ENCODE measurements around the gene SEMA4A. TPM values are rescaled to one million over a fixed set of nuclear protein-coding genes. Genes with fewer than 3 reads are reported as not detected.

The SEMA4A gene
- total RNA-seq, 4 donors from 2014 or later, result 1.8 to 4.6 (median 3.5) TPM

- H3K27ac ChIP-seq, result no peak overlapping the region
- peaks cover 0 to 32% (median 0%) of the 10 kb centered on the region in 3 donors for H3K36me3 ChIP-seq
- H3K4me1 ChIP-seq, result peaks cover 0 to 37% (median 8%) of the 10 kb centered on the region in 4 donors
- H3K4me3 ChIP-seq, result no peak overlapping the region
- no peak for TF ChIP-seq CTCF (IDR thresholded peaks at IDR 0.05)
- no peak for TF ChIP-seq EP300 (IDR thresholded peaks at IDR 0.05)
- TF ChIP-seq POLR2A (IDR thresholded peaks at IDR 0.05), result no peak
- WGBS, 2 donors, result 67 to 73% methylated on average over 2 of the region's 2 CpGs
- DNase-seq (ENCODE audit: low spot score in 2 of 2), result no peak
- H3K9me3 ChIP-seq, result no peaks in the 10 kb centered on the region
- H3K27me3 ChIP-seq, result no peaks in the 10 kb centered on the region
Measured at GRCh38 chr1:156196445-156196844, 43.1 kb downstream of the SEMA4A start.

- no peak overlapping the region for H3K27ac ChIP-seq
- no peaks in the 10 kb centered on the region for H3K9me3 ChIP-seq
- peaks cover 0 to 49% (median 0%) of the 10 kb centered on the region in 3 donors for H3K36me3 ChIP-seq
- DNase-seq (ENCODE audit: low spot score in 2 of 2), result no peak
- no peak for TF ChIP-seq POLR2A (IDR thresholded peaks at IDR 0.05)
- TF ChIP-seq CTCF (IDR thresholded peaks at IDR 0.05), result no peak
- TF ChIP-seq EP300 (IDR thresholded peaks at IDR 0.05), result no peak
- peaks cover 0 to 46% (median 8%) of the 10 kb centered on the region in 4 donors for H3K4me1 ChIP-seq
- 84 to 86% methylated on average over 5 of the region's 5 CpGs for WGBS, 2 donors
- H3K27me3 ChIP-seq, result no peaks in the 10 kb centered on the region
- H3K4me3 ChIP-seq, result no peak overlapping the region
Measured at GRCh38 chr1:156198831-156199349, 45.5 kb downstream of the SEMA4A start.

- no peak for TF ChIP-seq POLR2A (IDR thresholded peaks at IDR 0.05)
- TF ChIP-seq EP300 (IDR thresholded peaks at IDR 0.05), result no peak
- no peak for TF ChIP-seq CTCF (IDR thresholded peaks at IDR 0.05)
- Histone ChIP-seq H3K27me3 (no peaks in the 10 kb centered on the region), H3K4me1 (peaks cover 0 to 36% (median 2%) of the 10 kb centered on the region in 4 donors), H3K4me3 (no peak overlapping the region), H3K27ac (no peak overlapping the region), H3K36me3 (peaks cover 0 to 58% (median 0%) of the 10 kb centered on the region in 3 donors), H3K9me3 (no peaks in the 10 kb centered on the region)
- WGBS, 2 donors, result 89 to 96% methylated on average over 7 to 8 of the region's 8 CpGs
- DNase-seq (ENCODE audit: low spot score in 2 of 2), result no peak
Measured at GRCh38 chr1:156200044-156200443, 46.7 kb downstream of the SEMA4A start.

- Histone ChIP-seq H3K27ac (no peak overlapping the region), H3K9me3 (no peaks in the 10 kb centered on the region), H3K27me3 (no peaks in the 10 kb centered on the region), H3K4me1 (peaks cover 0 to 21% (median 0%) of the 10 kb centered on the region in 4 donors), H3K36me3 (peaks cover 0 to 77% (median 7%) of the 10 kb centered on the region in 3 donors), H3K4me3 (no peak overlapping the region)
- no peak for DNase-seq (ENCODE audit: low spot score in 2 of 2)
- TF ChIP-seq POLR2A (IDR thresholded peaks at IDR 0.05) (no peak), CTCF (IDR thresholded peaks at IDR 0.05) (no peak), EP300 (IDR thresholded peaks at IDR 0.05) (no peak)
Measured at GRCh38 chr1:156203331-156203730, 49.9 kb downstream of the SEMA4A start.

- Histone ChIP-seq H3K4me3 (no peak overlapping the region), H3K4me1 (peaks cover 0 to 21% (median 0%) of the 10 kb centered on the region in 4 donors), H3K9me3 (no peaks in the 10 kb centered on the region), H3K36me3 (peaks cover 0 to 82% (median 7%) of the 10 kb centered on the region in 3 donors), H3K27me3 (no peaks in the 10 kb centered on the region), H3K27ac (no peak overlapping the region)
- WGBS, 2 donors, result 92 to 94% methylated on average over 3 of the region's 3 CpGs
- DNase-seq (ENCODE audit: low spot score in 2 of 2), result no peak
- no peak for TF ChIP-seq EP300 (IDR thresholded peaks at IDR 0.05)
- TF ChIP-seq POLR2A (IDR thresholded peaks at IDR 0.05), result no peak
- no peak for TF ChIP-seq CTCF (IDR thresholded peaks at IDR 0.05)
Measured at GRCh38 chr1:156204686-156205085, 51.3 kb downstream of the SEMA4A start.
